Neural crest cell (in vitro differentiated cells): Measurements from ENCODE around the gene SFT2D3. TPM values are rescaled to one million over a fixed set of nuclear protein-coding genes. Genes with fewer than 3 reads are reported as not detected.

Source experiments
- DNase-seq: peaks from one replicate; pipeline ENCODE4 v3.0.0; 2021; ENCODE audit warnings: low read depth, mixed read lengths, low spot score
- H3K27ac Mint-ChIP-seq: one replicate; pipeline ENCODE4 v1.8.0; 2021; ENCODE audit warnings: mild to moderate bottlenecking, mixed read lengths; ENCODE audit not compliant: unreplicated experiment
- H3K27me3 Mint-ChIP-seq: 2 replicates; pipeline ENCODE4 v1.8.0; 2021; ENCODE audit warnings: low read depth, mild to moderate bottlenecking, mixed read lengths
- H3K36me3 Mint-ChIP-seq: 2 replicates; pipeline ENCODE4 v1.8.0; 2021; ENCODE audit warnings: low read depth, mild to moderate bottlenecking, mixed read lengths
- H3K4me1 Mint-ChIP-seq: 2 replicates; pipeline ENCODE4 v1.8.0; 2021; ENCODE audit warnings: mixed read lengths
- H3K4me3 Mint-ChIP-seq: one replicate; pipeline ENCODE4 v1.8.0; 2021; ENCODE audit warnings: mild to moderate bottlenecking, mixed read lengths
- H3K9me3 Mint-ChIP-seq: 2 replicates; pipeline ENCODE4 v1.8.0; 2021; ENCODE audit warnings: mixed read lengths
- CTCF ChIP-seq: fragments of 200-600 bp; sonication (generic); conservative IDR thresholded peaks from 2 replicates; pipeline ENCODE4 v1.5.0; 2021; ENCODE audit warnings: antibody characterized with exemption, mild to moderate bottlenecking
- total RNA-seq: library from RNA; stranded (reverse); gene quantifications from 2 replicates; pipeline ENCODE4 v1.2.1, GENCODE V29; 2021

SFT2D3 gene
- total RNA-seq, 1 donor from 2014 or later = 18.8 TPM

GRCh38 chr2:127654838-127655175 lies 46.5 kb upstream of the SFT2D3 start:
- no peak for DNase-seq
- H3K4me3 Mint-ChIP-seq = no peak overlapping the region
- H3K9me3 Mint-ChIP-seq = no peaks in the 10 kb centered on the region
- peak overlapping the region; percentile 90 for H3K27ac Mint-ChIP-seq
- no peaks in the 10 kb centered on the region for H3K36me3 Mint-ChIP-seq
- H3K4me1 Mint-ChIP-seq = peaks cover 30% of the 10 kb centered on the region
- no peaks in the 10 kb centered on the region for H3K27me3 Mint-ChIP-seq
- TF ChIP-seq CTCF = no peak

- Mint-ChIP-seq H3K9me3 (no peaks in the 10 kb centered on the region), H3K27ac (peak overlapping the region; percentile 90), H3K27me3 (no peaks in the 10 kb centered on the region), H3K4me1 (peaks cover 29% of the 10 kb centered on the region), H3K4me3 (no peak overlapping the region), H3K36me3 (no peaks in the 10 kb centered on the region)
- DNase-seq = no peak
- no peak for TF ChIP-seq CTCF
Observed at GRCh38 chr2:127655209-127656073, 45.9 kb upstream of the SFT2D3 start.

- no peaks in the 10 kb centered on the region for H3K36me3 Mint-ChIP-seq
- peaks cover 32% of the 10 kb centered on the region for H3K4me1 Mint-ChIP-seq
- DNase-seq = no peak
Observed at GRCh38 chr2:127656569-127657231, 44.6 kb upstream of the SFT2D3 start.

GRCh38 chr2:127657232-127657595 lies 44.1 kb upstream of the SFT2D3 start:
- no peak for DNase-seq
- Mint-ChIP-seq H3K36me3 (no peaks in the 10 kb centered on the region), H3K4me3 (no peak overlapping the region), H3K27ac (no peak overlapping the region), H3K27me3 (peaks cover 3% of the 10 kb centered on the region), H3K9me3 (no peaks in the 10 kb centered on the region), H3K4me1 (peaks cover 32% of the 10 kb centered on the region)
- no peak for TF ChIP-seq CTCF

More at GRCh38 chr2:127656569-127657231, 44.6 kb upstream of the SFT2D3 start:
- TF ChIP-seq CTCF = no peak
- H3K27ac Mint-ChIP-seq = no peak overlapping the region
- H3K27me3 Mint-ChIP-seq = peaks cover 3% of the 10 kb centered on the region
- no peak overlapping the region for H3K4me3 Mint-ChIP-seq
- no peaks in the 10 kb centered on the region for H3K9me3 Mint-ChIP-seq

- Mint-ChIP-seq H3K4me1 (peaks cover 30% of the 10 kb centered on the region), H3K27ac (no peak overlapping the region), H3K4me3 (no peak overlapping the region), H3K9me3 (no peaks in the 10 kb centered on the region), H3K36me3 (no peaks in the 10 kb centered on the region), H3K27me3 (peaks cover 7% of the 10 kb centered on the region)
- no peak for TF ChIP-seq CTCF
- no peak for DNase-seq
Observed at GRCh38 chr2:127658146-127658545, 43.2 kb upstream of the SFT2D3 start.
